Measurements from ENCODE around the gene CRABP2.

CRABP2 gene

DNA sequence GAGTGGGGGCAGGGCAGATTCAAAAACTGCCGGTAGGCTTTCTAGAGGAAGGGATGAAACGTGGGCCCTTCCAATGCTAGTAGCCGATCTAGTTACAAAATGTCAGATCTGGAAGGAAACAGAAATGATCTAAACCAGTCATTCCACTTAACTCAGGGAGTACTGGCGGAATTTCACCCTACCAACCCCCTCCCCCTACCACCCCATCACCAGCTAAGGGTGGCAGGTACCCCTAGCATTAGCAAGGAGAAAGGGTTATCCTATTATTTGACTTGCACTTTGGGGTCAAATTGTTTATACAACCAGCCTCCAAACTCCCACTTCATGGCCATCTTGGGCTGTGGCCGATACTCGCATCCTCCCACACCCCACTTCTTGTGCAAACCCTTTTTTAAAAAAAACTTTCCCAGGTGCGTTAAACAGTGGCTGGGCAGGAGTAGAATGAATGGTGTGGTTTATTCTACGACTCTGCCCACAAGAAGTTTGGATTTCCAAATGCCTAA lies 36.1 kb upstream of the CRABP2 start:
- no peak for DNase-seq

DNA sequence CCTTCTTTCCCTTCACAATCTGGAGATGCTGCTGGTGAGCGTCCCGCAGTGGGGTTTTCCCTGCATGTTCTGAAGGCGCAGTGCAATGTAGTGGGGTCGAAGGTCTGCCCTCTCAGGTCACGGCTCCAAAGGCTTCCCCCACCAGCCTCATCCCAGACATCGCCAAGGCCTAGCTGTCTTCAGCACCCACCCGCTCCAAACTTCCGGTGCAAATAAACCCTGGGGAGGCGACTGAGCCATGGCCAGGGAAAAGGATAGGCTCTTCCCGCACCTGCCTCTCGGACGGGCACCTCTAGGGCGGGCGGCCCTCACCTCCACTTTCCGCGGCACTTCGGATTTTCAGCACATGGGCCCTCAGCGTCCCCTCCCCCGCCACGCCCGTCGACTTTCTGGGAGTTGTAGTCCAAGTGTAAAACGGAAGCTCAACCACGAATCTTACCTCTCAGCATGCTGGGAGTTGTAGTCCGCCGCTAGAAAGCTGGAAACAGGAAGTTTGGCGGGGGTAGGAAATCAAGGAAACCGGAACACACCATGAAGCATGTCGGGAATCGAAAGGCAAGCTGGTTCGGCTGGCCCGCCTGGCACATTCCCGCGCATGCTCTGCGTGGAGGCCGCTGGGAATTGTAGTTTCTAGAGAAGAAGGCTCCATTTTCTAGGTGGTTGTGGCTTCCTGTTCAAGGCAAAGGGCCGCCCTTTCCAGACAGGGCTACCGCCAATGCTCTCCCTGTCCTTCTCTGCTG lies 35.5 kb upstream of the CRABP2 start, which contains the start of gene MRPL24:
MRPL24 (minus strand) TSS at position 348 of the 740 bp plus-strand sequence. CDS start 2,384 bp downstream, outside the sequence.
- DNase-seq, result peak; percentile 99

DNA sequence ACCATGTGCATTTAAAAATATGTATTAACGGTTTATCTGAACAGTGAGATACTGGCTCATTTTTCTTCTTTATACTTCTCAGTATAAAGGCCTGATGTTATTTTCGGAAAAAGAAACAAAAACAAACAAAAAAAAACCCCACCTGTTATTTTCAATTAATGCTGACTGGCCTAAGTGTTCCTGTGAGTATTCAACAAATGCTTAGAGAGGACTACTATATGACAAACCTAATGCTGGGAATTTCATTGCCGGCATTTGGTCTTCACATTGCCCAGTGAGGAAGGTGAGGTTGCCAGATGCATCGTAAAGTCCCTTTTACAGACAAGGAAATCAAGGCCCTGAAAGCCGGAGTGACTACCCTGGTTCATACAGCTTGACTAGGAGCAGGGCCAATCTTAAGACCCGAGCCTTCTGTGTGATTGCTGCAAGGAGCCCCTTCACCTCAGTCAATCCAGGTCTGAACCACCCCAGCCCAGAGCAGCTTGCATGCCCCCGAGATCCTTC lies 34.9 kb upstream of the CRABP2 start:
- DNase-seq, result no peak

DNA sequence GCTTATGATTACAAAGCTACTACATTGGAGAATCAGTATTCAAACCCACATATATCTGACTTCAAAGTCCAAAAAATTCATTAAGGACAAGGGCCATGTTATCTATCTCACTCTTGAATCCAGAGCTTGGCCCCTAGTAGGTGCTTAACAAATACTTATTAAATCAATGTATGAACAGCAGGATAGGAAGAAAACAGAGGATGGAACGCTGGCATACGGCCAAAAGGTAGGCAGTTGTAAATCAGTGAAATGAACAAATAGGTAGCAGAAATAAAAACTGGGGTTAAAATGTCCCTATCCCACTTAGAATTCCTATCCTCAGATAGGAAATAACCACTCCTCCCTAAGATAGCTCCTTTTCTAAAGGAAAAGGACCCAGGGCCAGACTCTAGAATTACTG lies 33.5 kb upstream of the CRABP2 start:
- no peak for DNase-seq

DNA sequence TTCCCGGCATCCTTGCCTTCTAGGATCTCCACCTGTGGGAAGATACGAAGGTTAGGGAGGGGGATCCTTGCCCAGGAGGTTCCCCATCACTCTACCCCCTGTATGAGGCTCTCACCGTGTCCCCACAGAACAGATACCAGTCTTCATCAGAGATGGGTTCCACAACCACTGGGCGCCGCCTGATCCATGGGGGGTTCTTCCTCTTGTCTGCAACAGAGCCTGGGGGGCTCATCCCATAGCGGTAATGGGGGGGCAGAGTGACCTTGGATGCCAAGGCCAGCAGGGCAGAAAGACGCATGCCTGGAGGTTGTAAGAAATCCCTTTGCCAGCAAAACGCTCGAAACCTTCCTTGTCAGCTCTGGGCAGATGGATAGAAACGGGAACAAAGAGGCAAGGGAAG lies 33.0 kb upstream of the CRABP2 start:
- no peak for DNase-seq

DNA sequence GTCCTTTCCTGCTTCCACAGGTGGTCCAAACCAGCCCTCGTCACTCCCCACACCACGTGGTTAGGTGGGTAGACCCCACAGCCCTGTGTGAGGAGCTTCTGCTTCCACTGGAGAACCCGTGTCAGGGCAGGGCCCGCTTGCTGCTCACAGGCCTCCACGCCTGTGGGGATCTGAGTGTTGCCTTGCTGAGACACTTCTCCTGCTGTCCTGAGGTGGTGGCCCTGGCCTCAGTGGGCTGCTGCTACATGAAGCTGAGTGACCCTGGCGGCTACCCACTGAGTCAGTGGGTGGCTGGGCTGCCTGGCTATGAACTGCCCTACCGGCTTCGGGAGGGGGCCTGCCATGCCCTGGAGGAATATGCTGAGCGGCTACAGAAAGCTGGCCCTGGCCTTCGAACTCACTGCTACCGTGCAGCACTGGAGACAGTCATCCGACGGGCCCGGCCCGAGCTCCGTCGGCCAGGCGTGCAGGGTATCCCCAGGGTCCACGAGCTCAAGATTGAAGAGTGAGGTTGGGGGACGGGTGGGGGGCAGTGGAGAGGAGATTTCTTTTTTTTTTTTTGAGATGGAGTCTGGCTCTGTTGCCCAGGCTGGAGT lies 28.7 kb upstream of the CRABP2 start:
- DNase-seq, result no peak

DNA sequence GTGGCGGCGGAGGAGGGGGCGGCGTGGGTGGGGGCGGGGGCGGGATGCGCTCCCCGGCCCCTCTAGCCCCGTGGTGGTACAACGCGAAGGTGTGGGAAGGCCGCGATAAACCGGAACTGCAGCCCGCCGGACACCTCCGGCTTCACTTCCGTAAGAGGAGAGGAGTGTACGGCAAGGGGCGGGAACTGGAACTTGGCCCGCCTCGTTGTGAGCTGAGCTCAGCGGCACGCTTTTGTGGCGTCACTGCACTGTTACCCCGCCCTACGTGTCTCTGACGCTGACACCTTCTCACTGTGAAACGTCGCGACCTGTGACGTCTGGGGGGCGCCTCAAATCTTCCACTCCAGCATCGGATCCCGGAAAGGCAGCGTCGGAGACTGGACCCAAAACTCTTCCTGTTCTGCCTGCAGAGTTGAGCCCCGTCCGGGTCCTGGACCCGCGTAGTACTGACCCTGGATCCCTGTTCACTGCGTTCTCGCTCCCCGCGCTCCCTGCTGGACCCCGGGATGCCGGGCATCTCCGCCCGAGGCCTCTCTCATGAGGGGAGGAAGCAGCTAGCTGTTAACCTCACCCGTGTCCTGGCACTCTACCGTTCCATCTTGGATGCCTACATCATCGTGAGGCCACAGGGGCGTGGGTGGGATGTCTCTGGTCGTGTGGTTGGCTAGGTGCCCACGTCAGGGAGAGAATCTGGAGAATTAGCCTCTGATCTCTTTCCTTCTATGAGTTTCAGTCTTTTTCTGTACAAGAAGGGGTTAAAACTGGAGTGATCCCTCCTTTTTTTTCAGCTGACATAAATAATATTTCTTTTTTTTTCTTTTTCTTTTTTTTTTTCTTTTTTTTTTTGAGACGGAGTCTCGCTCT lies 23.4 kb upstream of the CRABP2 start, which contains the start of gene ISG20L2:
ISG20L2 (minus strand) TSS at position 168 of the 864 bp plus-strand sequence. CDS start 1,114 bp downstream, outside the sequence.
- peak; percentile 96 for DNase-seq

DNA sequence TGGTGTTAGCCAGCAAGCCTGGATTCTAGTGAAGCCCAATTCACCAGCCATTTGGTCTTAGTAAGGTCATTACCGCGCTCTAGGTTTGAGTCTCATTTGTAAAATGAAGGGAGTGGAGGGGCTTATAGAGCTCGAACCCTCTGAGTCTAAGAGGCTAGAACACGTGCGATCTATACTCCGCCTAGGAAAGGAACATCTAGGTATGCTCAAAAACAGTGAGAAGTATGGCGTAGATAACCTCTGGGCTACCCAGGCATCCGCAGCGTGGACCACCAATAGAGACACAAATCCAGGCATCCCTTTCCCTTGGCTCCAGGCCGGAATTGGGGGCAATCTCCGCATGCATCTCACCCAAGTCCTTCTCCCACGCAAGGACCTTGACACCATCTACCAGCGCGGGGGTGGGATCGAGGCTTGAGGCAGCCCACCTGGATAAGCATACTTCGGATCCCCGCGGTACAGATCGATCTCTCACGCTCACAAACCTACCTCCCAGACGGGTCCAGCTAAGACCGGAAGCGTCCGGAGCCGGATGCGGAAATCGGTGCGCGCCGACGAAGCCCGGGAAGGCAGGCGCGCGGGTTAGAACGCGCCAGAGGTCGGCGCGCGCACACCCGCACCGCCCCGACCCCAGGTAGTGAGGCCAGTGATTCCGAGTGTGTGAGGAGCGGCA lies 22.7 kb upstream of the CRABP2 start, which contains the start of gene METTL25B:
METTL25B (plus strand) TSS at position 544 of the 673 bp plus-strand sequence. CDS start 636 bp downstream, outside the sequence.
- peak; percentile 82 for DNase-seq

DNA sequence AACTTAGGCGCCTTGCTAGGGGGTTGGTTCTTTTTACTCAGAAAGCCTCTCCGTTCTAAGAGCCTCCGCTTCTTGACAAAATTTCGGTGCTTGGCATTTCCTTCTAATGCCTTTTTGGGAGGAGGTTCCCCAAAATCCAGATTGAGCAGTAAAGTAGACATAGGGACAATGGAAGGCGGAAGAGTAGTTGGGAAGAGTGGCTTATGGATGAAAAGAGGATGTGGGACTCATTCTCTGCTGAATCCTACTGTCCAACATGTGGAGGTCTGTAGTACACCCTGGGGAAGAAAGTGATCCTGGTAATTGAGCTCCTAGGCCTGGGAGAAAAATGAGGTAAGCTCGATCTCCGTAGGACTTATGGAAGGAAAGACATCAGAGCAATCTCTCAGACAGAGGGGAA lies 22.1 kb upstream of the CRABP2 start:
- DNase-seq, result no peak

DNA sequence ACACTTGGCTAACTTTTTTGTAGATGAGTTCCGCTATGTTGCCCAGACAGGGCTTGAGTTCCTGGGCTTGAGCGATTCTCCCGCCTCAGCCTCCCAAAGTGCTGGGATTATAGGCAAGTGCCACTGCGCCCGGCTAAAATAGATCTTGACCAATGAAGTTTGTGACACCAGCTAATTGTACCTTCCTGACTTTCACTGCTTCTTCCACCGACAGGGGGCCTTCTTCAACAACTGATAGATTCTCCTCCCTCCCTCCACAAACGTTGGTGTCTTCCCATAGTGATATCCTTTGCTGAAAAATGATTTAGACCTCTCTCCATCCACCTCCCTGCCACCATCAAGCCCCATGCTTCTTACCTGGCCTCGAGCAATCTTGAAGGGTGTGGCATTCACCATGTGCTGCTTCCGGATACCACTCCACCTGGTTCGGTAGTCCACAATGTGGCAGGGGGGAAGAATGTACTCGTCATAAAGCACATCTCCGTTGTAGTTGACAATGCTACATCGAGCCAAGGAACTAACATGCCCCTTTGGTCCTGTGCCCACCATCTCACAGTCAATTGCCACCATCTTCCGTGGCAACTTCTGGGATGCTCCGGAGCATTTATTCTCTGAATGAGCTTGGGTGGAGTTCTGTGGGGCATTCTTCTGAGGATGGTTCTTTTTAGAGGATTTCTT lies 21.3 kb upstream of the CRABP2 start:
- peak; percentile 43 for DNase-seq

DNA sequence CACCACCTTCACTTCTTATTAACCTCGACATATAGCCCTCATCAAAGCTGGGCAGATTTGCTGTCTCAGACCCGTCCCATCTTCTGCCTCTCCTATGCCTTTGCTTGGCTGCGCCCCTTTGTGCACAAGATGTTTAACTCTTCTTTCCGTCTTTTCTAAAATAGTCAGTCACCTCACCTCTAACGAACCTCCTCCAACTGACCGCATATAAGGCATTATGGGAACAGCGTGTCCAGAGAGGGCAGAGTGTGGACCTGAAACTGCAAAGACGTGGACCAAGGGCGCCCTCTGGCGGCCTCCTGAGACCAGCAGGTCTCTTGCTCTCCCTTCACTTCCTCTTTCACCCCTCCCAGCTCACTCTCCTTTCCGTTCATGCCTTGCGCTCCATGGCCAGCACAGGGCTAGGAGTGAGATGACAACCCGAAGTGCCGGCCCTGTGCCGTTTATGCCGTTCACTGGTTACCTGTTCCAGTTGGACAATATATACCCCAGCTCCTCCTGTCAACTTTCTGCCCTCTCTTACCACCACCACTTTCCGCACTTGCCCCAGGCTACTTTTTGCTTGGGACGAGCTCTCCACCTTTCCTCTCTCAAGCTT lies 20.4 kb upstream of the CRABP2 start:
- DNase-seq, result peak; percentile 79

DNA sequence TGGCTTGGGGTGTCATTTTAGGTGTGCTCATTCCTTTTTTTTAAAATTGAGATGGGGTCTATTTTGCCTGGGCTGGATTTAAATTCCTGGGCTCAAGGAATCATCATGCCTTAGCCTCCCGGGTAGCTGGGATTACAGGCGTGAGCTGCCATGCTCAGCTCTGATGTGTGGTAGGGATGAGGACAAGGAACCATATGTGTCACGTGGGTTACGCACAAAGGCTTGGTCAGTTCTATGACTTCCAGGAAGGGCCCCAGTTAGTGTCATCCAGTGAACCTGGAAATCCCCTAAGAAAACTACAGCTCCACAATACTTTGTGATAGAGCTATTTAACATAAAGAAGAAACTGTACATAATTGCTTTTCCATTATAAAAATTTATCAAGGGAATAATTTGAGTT lies 16.2 kb upstream of the CRABP2 start:
- no peak for DNase-seq

DNA sequence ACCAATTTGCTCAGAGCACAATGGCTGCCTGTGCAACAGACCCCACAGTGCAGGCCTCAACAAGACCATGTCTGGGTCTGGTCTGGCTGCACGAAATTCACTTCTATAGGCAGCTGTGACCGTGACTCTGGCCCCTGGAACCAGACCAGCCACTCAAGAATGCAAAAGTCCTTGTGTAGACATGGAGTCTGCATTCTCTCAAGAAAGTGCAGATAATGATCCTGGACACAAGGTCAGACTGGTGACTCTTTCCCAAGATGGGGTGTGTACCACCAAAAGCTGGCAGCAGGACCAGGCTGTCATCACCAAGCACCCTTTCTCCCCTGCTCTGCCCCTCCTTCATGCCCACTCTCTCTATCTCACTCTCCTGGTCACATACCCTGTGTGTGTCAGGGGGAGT lies 15.7 kb upstream of the CRABP2 start:
- DNase-seq, result no peak

DNA sequence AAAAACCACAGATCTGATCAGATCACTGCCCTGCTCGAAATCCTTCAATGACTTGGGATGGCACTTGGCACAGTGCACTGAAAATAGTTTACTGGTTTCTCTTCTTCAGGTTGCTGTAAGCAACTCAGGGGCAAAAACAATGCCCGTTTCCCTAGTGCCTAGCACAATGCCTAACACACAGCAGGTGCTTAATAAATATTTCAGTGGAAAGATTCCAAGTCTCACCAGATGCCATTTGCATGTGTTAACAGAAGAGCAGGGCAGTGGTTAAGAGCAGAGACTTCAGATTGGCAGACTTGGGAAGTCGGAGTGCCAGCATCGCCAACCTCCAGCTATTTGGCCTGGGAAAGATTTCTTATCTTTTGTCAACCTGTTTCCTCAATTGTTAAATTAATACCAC lies 12.0 kb upstream of the CRABP2 start:
- peak; percentile 56 for DNase-seq

DNA sequence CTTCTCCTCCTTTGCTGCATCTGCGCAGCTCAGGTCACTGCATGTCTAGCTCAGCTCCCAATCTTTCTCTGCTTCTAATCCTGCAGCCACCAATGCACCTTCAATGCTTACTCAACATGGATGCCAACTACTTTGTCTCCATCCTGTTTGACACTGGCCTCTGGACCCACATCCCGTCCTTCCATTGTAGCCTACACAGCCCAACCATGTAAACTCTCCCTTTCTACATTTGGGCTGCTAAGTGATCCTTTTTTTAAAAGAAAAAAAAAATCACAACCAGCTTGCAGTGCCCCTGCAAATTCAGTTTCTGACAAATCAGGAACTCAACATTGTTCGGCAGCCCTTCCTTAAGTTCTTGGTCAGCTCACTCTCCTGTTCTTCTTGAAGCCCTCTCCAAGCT lies 9.4 kb upstream of the CRABP2 start:
- DNase-seq, result no peak

DNA sequence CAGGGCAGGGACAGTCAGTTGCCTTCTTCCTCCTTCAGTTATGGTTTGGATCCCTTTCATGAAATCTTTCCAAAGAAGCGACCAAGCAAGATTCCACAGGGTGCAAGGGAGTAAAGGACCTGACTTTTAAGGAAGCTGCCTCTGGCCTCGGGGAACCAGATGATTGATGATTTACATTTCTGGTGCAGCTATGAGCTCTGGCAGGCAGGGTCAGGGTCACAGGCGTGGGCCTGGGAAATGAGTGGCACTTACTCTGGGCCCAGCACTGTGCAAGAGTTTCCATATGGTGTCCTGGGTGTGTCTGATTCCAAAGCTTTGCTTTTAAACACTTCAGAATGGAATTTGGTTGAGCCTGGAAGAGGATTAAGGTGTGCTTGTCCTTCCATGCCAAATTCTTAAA lies 7.2 kb upstream of the CRABP2 start:
- no peak for DNase-seq

DNA sequence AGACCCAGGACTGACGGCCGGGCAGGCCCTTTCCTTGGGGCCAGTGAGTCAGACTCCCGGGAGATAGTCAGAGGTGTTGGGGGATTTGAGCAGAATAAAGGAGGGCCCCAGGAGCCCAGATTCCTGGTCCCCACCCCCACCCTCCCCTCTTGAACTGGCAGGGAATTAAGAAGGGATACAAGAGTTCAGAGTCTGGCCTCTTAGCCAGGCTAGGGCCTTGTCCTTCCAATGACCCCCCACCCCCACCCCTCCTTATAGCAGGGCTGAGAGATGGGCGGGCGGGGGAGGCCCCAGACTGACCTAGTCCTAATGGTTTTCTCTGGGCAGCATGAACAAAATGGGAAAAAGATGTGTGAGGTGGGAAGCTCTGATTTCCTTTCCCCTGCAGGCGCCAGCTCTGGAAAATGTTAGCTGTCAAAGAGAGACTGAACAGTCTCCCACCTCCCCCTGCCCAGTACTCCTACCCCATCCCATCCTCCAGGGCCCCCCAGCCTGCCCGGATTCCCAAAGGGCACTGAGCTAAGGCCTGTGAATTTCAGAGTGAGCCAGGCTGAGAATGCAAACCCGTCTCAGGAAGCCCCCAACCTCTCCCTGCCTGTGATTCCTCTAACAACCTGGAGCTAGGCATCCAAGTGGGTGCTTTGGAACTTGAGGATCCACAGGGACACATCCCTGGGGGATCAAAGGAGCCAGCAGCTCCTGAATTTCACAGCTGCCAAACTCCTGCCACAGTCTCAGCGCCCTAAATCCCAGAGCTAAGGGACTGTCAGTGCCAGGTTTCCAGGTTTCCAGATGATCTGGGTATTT lies 5.8 kb upstream of the CRABP2 start:
- DNase-seq, result no peak

DNA sequence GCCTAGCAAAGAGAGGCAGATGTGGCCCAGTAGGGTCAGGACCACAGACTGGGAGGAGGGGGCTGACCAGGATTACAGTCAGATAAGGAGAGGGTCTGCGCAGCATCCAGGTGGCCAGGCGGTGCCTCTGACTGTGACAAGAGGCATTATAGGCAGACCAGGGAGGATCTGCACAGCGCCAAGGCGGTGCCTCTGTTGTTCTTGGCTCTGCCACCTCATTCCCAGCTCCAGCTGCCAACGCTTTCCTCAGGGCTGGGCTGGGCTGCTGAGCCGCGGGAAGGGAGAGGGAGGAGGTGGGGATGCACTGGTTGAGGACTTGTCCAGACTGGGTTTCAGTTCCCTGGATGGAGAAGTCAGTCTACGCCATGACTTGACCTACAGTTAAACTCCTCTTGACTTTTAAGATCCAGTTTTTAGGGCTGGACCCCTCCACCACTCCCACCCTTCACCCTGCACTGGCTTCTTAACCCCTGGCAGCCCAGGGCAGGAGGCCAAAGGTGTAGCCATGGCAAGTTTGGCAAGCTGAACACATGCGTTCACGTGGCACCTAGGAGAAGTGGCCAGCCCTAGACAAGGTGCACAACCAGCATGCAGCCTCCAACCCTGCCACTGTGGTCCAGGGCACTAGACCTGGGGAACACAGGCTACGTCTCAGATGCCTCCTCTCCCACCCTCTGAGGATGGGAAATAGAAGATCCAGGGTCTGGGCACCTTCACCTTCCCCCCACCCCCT lies 4.5 kb upstream of the CRABP2 start:
- DNase-seq, result peak; percentile 60

DNA sequence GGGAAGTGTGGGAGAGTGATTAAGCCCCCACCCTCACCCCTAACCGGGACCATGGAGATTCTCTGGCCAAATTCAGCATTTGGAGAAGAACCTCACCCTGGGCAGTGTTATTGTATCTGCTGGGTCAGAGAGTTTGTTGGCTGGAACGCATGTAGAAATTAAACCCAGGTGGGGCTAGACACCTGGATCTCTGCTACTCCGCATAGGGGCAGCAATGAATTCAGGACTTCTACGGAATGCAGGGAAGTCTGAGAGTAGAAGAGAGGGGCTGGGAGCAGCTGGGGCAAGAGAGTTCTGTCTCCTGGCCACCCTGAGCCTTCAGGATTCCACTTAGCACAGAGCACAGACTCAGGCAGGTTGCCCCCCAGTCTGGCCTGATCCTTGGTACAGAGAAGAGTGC lies 3.6 kb upstream of the CRABP2 start:
- DNase-seq, result no peak

DNA sequence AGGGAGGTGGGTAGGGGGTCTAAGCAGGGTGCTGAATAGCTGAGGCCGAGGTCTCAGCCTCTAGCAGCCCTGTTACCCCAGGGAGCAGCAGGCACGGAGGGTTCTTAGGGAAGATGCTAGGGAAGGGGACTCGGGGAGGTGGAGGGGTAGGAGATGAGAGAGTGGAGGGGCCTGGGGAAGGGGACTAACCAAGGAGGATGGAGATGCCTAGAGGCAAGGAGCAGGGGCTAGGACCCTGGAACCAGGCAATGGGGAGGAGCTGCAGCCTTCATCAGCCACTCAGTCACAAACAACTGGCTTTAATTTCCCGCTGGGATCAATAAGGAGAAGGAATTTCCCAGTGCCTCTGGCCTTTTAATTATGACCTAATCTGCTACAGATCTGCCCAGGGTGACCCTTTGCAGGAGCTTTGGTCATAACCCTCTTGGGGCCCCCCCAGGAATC lies 2.9 kb upstream of the CRABP2 start:
- DNase-seq, result no peak
